Neuronal stem cell (in vitro differentiated cells): ENCODE data around the gene SNAPC2. TPM values are rescaled to one million over a fixed set of nuclear protein-coding genes. Genes with fewer than 3 reads are reported as not detected.
A peak's percentile ranks its signal among the peaks of the same experiment; 100 is the strongest.

Experiments
- DNase-seq: peaks from one replicate; pipeline ENCODE4 v3.0.0-alpha.2; 2013; ENCODE audit warnings: low spot score
- H2AFZ ChIP-seq: one replicate; pipeline ENCODE4 v1.6.1; 2013; ENCODE audit warnings: mild to moderate bottlenecking, low read length, inconsistent platforms
- H2AK5ac ChIP-seq: 2 replicates; pipeline ENCODE4 v1.6.1; 2013; ENCODE audit warnings: low read depth, mild to moderate bottlenecking, inconsistent platforms, low read length, moderate library complexity, mixed read lengths
- H2BK120ac ChIP-seq: 2 replicates; pipeline ENCODE4 v1.6.1; 2013; ENCODE audit warnings: low read depth, mild to moderate bottlenecking, inconsistent platforms, low read length, moderate library complexity, mixed read lengths
- H2BK12ac ChIP-seq: one replicate; pipeline ENCODE4 v1.6.1; 2013; ENCODE audit warnings: low read length, inconsistent platforms
- H2BK15ac ChIP-seq: 2 replicates; pipeline ENCODE4 v1.6.1; 2013; ENCODE audit warnings: mild to moderate bottlenecking, low read length, inconsistent platforms, mixed read lengths
- H2BK5ac ChIP-seq: one replicate; pipeline ENCODE4 v1.6.1; 2013; ENCODE audit warnings: inconsistent platforms, mild to moderate bottlenecking, low read length, moderate library complexity
- H3K14ac ChIP-seq: one replicate; pipeline ENCODE4 v1.6.1; 2013; ENCODE audit warnings: low read length, inconsistent platforms
- H3K18ac ChIP-seq: 2 replicates; pipeline ENCODE4 v1.6.1; 2013; ENCODE audit warnings: low read length, inconsistent platforms
- H3K23ac ChIP-seq: 2 replicates; pipeline ENCODE4 v1.6.1; 2013; ENCODE audit warnings: low read depth, mild to moderate bottlenecking, mixed read lengths, low read length, inconsistent platforms; ENCODE audit not compliant: poor library complexity
- H3K27ac ChIP-seq: replicated peaks from 3 replicates; pipeline ENCODE4 v1.5.1; 2013; ENCODE audit warnings: low read length, inconsistent platforms
- H3K27me3 ChIP-seq, 3 experiments: 2 replicates each; pipeline ENCODE4 v1.6.1; 2013; ENCODE audit warnings: low read length in 3 of 3, mild to moderate bottlenecking in 2 of 3, inconsistent platforms in 1 of 3, low read depth in 1 of 3, mixed read lengths in 1 of 3, moderate library complexity in 1 of 3; ENCODE audit not compliant: control insufficient read depth in 3 of 3, insufficient read depth in 3 of 3
- H3K36me3 ChIP-seq, 2 donors: replicated peaks in 1 of 2; 2 replicates each; pipeline ENCODE4 v1.6.1; 2013; ENCODE audit warnings: low read length in 2 of 2; ENCODE audit not compliant: control insufficient read depth in 2 of 2, insufficient read depth in 2 of 2
- H3K4ac ChIP-seq: 2 replicates; pipeline ENCODE4 v1.6.1; 2013; ENCODE audit warnings: inconsistent platforms, mild to moderate bottlenecking, low read length, moderate library complexity
- H3K4me1 ChIP-seq, 2 donors: 1 replicate in 1 of 2; 2 replicates in 1 of 2; pipeline ENCODE4 v1.6.1; 2013; ENCODE audit warnings: low read length in 2 of 2, low read depth in 1 of 2; ENCODE audit not compliant: control insufficient read depth in 2 of 2, insufficient read depth in 1 of 2
- H3K4me2 ChIP-seq: one replicate; pipeline ENCODE4 v1.6.1; 2013; ENCODE audit warnings: mild to moderate bottlenecking, low read length, inconsistent platforms; ENCODE audit not compliant: insufficient read depth, poor library complexity, severe bottlenecking
- H3K4me3 ChIP-seq, 2 donors: 2 replicates each; pipeline ENCODE4 v1.5.1; 2013; ENCODE audit warnings: low read length in 2 of 2, mild to moderate bottlenecking in 2 of 2, inconsistent platforms in 1 of 2, moderate library complexity in 1 of 2
- H3K79me1 ChIP-seq: one replicate; pipeline ENCODE4 v1.6.1; 2013; ENCODE audit warnings: low read depth, mild to moderate bottlenecking, inconsistent platforms, low read length, moderate library complexity
- H3K9ac ChIP-seq: one replicate; pipeline ENCODE4 v1.6.1; 2013; ENCODE audit warnings: mild to moderate bottlenecking, low read depth, low read length, inconsistent platforms; ENCODE audit not compliant: poor library complexity
- H3K9me3 ChIP-seq, 2 donors: replicated peaks in 1 of 2; 2 replicates each; pipeline versions ENCODE3 to v1.6.1; 2013; ENCODE audit warnings: low read length in 2 of 2, mild to moderate bottlenecking in 2 of 2, inconsistent platforms in 1 of 2, low read depth in 1 of 2, mixed read lengths in 1 of 2, moderate library complexity in 1 of 2; ENCODE audit not compliant: control insufficient read depth in 2 of 2, insufficient read depth in 1 of 2
- H4K8ac ChIP-seq: one replicate; pipeline ENCODE4 v1.6.1; 2013; ENCODE audit warnings: low read depth, mild to moderate bottlenecking, inconsistent platforms, low read length, moderate library complexity
- H4K91ac ChIP-seq: one replicate; pipeline ENCODE4 v1.6.1; 2013; ENCODE audit warnings: low read length, low read depth, mild to moderate bottlenecking, inconsistent platforms; ENCODE audit not compliant: poor library complexity
- WGBS, 2 donors: extraction: QIAGEN DNeasy Blood & Tissue Kit; methylation state at CpG; one replicate each; pipeline ENCODE4 v1.1.7; 2013; ENCODE audit warnings: missing lambda C conversion rate in 2 of 2, mixed read lengths in 1 of 2; ENCODE audit not compliant: insufficient read length in 2 of 2, insufficient replicate concordance in 1 of 2; ENCODE audit errors: extremely low coverage in 2 of 2; 5-methylcytosine and 5-hydroxymethylcytosine counted together
- polyA plus RNA-seq, 2 experiments: library from polyadenylated mRNA; stranded (reverse); fragments of 200-250 nt; gene quantifications; one replicate each; pipeline ENCODE4 v1.2.3, GENCODE V29; 2013

SNAPC2 gene, protein sequence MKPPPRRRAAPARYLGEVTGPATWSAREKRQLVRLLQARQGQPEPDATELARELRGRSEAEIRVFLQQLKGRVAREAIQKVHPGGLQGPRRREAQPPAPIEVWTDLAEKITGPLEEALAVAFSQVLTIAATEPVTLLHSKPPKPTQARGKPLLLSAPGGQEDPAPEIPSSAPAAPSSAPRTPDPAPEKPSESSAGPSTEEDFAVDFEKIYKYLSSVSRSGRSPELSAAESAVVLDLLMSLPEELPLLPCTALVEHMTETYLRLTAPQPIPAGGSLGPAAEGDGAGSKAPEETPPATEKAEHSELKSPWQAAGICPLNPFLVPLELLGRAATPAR
- polyA plus RNA-seq (2013, experiment 1 of 2): 35.6 TPM
- 32.9 TPM for polyA plus RNA-seq (2013, experiment 2 of 2)

DNA sequence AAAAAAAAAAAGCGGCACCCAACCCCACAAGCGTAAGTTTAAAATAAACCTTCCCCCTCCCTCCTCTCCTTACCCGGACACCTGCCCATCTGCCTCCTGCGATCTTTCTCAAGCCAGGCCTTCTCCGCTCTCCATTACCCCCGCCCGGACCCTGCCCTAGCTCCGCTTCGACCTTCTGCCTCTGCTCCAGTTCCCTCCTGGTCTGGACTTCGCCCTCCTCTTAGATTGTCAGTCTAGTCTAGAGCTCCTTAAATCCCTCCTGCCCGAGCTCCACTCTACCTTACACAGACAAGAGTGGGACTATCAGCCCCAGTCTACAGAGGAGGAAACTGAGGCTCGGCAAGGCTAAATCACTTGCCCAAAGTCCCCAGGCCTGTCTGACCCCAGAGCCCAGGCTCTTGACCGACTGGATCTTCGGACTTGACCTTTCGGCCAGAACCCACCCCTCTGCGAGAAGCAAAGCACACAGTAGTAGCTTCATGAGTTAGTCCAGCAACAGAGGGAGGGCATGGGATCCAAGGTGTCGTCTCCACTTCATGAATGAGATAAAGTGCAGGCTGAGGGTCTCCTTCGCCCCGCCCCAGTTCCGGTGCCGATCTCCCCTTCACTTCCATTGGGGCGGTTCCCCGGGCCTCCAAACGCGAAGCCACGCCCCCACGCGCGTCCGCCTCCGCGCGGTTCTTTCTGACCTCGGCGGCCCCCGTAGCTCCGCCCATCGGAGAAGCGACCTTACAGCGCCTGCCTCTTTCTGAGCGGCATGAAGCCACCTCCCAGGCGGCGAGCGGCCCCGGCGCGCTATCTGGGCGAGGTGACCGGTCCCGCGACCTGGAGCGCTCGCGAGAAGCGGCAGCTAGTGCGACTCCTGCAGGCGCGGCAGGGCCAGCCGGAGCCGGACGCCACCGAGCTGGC lies at the start of gene SNAPC2:
Gene SNAPC2, plus strand, starts transcription at position 729 of the 909 bp plus-strand sequence. Its CDS starts 29 bp downstream, at position 758.
- H3K4me1 ChIP-seq: peaks cover 22 to 28% of the 10 kb centered on the region in 2 donors
- H3K4me3 ChIP-seq: peak within 1 kb of the TSS; percentile 64 to 98
- no peaks in the 10 kb centered on the region for H3K9me3 ChIP-seq
- peak; percentile 96 for DNase-seq
- peaks cover 22 to 39% (median 22%) of the 10 kb centered on the region in 3 experiments for H3K27me3 ChIP-seq
- H3K9ac ChIP-seq: peak within 1 kb of the TSS; percentile 92
- H3K27ac ChIP-seq: peak within 1 kb of the TSS; percentile 96
- H3K36me3 ChIP-seq: peaks cover 23 to 29% of the 10 kb centered on the region in 2 donors
- peak within 1 kb of the TSS; percentile 95 for H2BK15ac ChIP-seq
- no CpG with 5 or more reads among the region's 62 CpGs for WGBS, 2 donors
- peak within 1 kb of the TSS; percentile 96 for H3K18ac ChIP-seq
- peak within 1 kb of the TSS; percentile 93 for H2AK5ac ChIP-seq
- H4K8ac ChIP-seq: no peak within 1 kb of the TSS
- peak within 1 kb of the TSS; percentile 80 for H3K23ac ChIP-seq
- H2BK12ac ChIP-seq: peak within 1 kb of the TSS; percentile 58
- H2AFZ ChIP-seq: peak within 1 kb of the TSS; percentile 95
- peak within 1 kb of the TSS; percentile 75 for H3K4me2 ChIP-seq
- no peak within 1 kb of the TSS for H4K91ac ChIP-seq
- peaks cover 22% of the 10 kb centered on the region for H3K79me1 ChIP-seq
- no peak within 1 kb of the TSS for H2BK120ac ChIP-seq
- H3K4ac ChIP-seq: no peak within 1 kb of the TSS
- peak within 1 kb of the TSS; percentile 15 for H3K14ac ChIP-seq
- H2BK5ac ChIP-seq: peak within 1 kb of the TSS; percentile 87

DNA sequence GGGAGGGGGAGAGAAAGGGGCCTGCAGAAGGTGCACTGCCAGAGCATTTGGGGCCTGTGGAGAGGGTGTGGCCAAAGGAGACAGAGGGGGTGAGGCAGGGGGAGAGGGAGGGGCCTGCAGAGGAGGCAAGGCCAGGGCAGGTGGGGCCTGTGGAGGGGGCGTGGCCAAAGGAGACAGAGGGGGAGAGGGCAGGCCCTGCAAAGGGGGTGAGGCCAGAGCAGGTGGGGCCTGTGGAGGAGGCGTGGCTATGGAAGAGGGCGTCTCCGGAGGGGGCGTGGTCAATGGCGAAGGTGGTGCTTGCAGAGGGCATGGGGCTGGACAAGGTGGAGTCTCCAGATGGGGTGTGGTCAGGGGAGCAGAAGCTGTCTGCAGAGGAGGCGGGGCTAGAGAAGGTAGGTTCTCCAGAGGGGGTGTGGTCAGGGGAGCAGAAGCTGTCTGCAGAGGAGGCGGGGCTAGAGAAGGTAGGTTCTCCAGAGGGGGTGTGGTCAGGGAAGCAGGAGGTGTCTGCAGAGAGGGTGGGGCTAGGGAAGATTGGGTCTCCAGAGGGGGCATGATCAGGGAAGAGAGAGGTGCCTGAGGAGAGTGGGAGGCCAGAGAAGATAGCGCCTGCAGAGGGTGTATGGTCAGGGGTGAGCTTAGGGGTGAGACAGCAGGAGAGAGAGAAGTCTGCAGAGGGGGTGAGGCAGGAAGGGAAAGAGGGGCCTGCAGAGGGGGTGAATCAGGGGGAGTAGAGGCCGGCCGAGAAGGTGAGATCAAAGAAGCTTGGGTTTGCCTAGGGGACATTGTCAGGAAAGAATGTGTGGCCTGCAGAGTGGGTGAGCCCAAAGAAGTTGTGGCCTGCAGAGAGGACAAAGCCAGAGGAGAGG lies 49.3 kb upstream of the SNAPC2 start:
- H3K27ac ChIP-seq: peak overlapping the region; percentile 97
- H3K18ac ChIP-seq: peak overlapping the region; percentile 92
- peak overlapping the region; percentile 77 for H2BK5ac ChIP-seq
- peak overlapping the region; percentile 85 for H2AK5ac ChIP-seq
- no peak overlapping the region for H3K4ac ChIP-seq
- no peak overlapping the region for H4K8ac ChIP-seq
- peak overlapping the region; percentile 48 for H3K23ac ChIP-seq
- no peak overlapping the region for H2BK120ac ChIP-seq
- peak; percentile 85 for DNase-seq
- no peak overlapping the region for H3K9ac ChIP-seq
- peaks cover 2 to 24% of the 10 kb centered on the region in 2 donors for H3K36me3 ChIP-seq
- H3K4me3 ChIP-seq: no peak overlapping the region
- H3K4me1 ChIP-seq: peaks cover 34 to 37% of the 10 kb centered on the region in 2 donors
- H2AFZ ChIP-seq: peak overlapping the region; percentile 81
- peak overlapping the region; percentile 56 for H3K4me2 ChIP-seq
- no peaks in the 10 kb centered on the region for H3K9me3 ChIP-seq
- no peak overlapping the region for H4K91ac ChIP-seq
- no peak overlapping the region for H3K14ac ChIP-seq
- H2BK12ac ChIP-seq: no peak overlapping the region
- no peaks in the 10 kb centered on the region for H3K27me3 ChIP-seq
- no CpG with 5 or more reads among the region's 11 CpGs for WGBS, 2 donors
- H3K79me1 ChIP-seq: peaks cover 3% of the 10 kb centered on the region
- no peak overlapping the region for H2BK15ac ChIP-seq

DNA sequence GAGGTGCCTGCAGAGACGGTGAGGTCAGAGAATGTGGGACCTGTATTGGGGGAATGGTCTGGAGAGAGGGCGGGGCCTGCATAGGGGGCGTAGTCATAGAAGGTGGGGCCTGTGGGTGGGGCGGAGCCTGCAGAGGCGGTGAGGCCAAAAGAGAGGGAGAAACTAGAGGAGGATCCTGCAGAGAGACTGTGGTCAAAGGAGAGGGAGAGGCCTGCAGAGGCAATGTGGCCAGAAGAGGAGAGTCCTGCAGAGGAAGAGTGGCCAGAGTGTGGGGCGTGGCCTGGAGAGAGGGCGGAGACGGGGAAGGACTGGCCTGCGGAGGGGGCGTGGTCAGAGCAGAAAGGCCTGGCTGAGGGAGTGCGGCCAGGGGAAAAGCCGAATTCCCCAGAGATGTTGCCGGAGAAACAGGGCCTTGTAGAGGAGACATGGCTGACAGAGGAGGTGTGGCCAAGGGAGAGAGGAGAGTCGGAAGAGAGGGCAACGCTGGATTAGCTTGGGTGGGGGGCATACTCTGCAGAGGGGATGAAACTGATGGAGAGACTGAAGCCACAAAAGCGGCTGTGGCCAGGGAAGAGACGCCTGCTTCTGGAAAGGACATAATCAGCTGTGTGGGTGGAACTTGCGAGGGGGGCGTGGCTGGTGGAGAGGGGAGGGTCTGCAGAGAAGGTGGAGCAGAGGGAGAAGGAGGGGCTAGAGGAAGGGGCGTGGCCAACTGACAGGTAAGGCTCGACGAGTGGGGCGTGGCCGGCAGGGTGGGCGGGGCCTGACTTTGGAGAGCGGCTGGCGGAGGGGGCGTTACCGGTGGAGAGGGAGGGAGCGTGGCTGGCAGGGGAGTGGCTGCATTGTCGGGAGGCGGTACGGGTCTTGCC lies 48.5 kb upstream of the SNAPC2 start:
- Histone ChIP-seq H3K9ac (no peak overlapping the region), H2AK5ac (peak overlapping the region; percentile 40), H3K4me1 (peaks cover 34% of the 10 kb centered on the region in 2 donors), H3K27ac (peak overlapping the region; percentile 97), H3K4ac (no peak overlapping the region), H2AFZ (peak overlapping the region; percentile 81), H3K79me1 (peaks cover 3% of the 10 kb centered on the region), H3K4me3 (peak overlapping the region; percentile 27 to 45), H3K27me3 (no peaks in the 10 kb centered on the region), H3K14ac (no peak overlapping the region), H3K9me3 (no peaks in the 10 kb centered on the region), H2BK15ac (peak overlapping the region; percentile 85), H3K18ac (peak overlapping the region; percentile 92), H4K91ac (no peak overlapping the region), H2BK120ac (no peak overlapping the region), H2BK5ac (peak overlapping the region; percentile 84), H2BK12ac (no peak overlapping the region), H3K36me3 (peaks cover 2 to 24% of the 10 kb centered on the region in 2 donors), H4K8ac (no peak overlapping the region), H3K23ac (peak overlapping the region; percentile 91), H3K4me2 (peak overlapping the region; percentile 56)
- no CpG with 5 or more reads among the region's 33 CpGs for WGBS, 2 donors
- DNase-seq: peak; percentile 97
